Stomach (tissue), 9 donors: ENCODE results near the gene MSI2. TPM values are rescaled to one million over a fixed set of nuclear protein-coding genes. Genes with fewer than 3 reads are reported as not detected.

Experiments
- DNase-seq, 2 donors: peaks; one replicate each; pipeline versions ENCODE4 v3.0.0 to v3.0.0-alpha.2; 2013 to 2019
- H3K27ac ChIP-seq, 5 donors: fragments of 200-600 bp in 4 of 5; sonication (generic) in 4 of 5; one replicate each; pipeline ENCODE4 v1.5.1; 2013 to 2019; ENCODE audit warnings: mild to moderate bottlenecking in 1 of 5, moderate library complexity in 1 of 5
- H3K27me3 ChIP-seq, 3 donors: fragments of 200-600 bp; sonication (generic); one replicate each; pipeline ENCODE4 v1.5.1; 2017 to 2019; ENCODE audit warnings: mixed run types in 1 of 3
- H3K36me3 ChIP-seq, 4 donors: fragments of 200-600 bp; sonication (generic); 1 replicate in 3 of 4; 2 replicates in 1 of 4; pipeline ENCODE4 v1.5.1; 2016 to 2019
- H3K4me1 ChIP-seq, 4 donors: fragments of 200-600 bp; sonication (generic); one replicate each; pipeline ENCODE4 v1.5.1; 2016 to 2019
- H3K4me3 ChIP-seq, 4 donors: fragments of 200-600 bp; sonication (generic) in 3 of 4; one replicate each; pipeline ENCODE4 v1.5.1; 2016 to 2019; ENCODE audit warnings: mild to moderate bottlenecking in 1 of 4
- H3K9me3 ChIP-seq, 4 donors: fragments of 200-600 bp; sonication (generic); one replicate each; pipeline ENCODE4 v1.5.1; 2016 to 2019
- CTCF ChIP-seq, 7 experiments: fragments of 450-650 bp in 4 of 7; fragments of 200-600 bp in 3 of 7; sonication (generic) in 3 of 7; IDR thresholded peaks; one replicate each; pipeline ENCODE4 v1.5.1; 2016 to 2019; ENCODE audit warnings: antibody characterized with exemption in 7 of 7, control low read depth in 2 of 7, mild to moderate bottlenecking in 1 of 7
- EP300 ChIP-seq: sonication (generic); formaldehyde crosslinking; IDR thresholded peaks from one replicate; pipeline ENCODE4 v1.6.1; 2017; ENCODE audit warnings: antibody characterized with exemption
- POLR2A ChIP-seq, 4 donors: fragments of 450-650 bp; IDR thresholded peaks; one replicate each; pipeline ENCODE4 v1.6.1; 2016; ENCODE audit warnings: antibody characterized with exemption in 4 of 4, control low read depth in 2 of 4, mild to moderate bottlenecking in 1 of 4, moderate library complexity in 1 of 4
- POLR2AphosphoS5 ChIP-seq, 3 donors: sonication (generic); formaldehyde crosslinking; IDR thresholded peaks; one replicate each; pipeline ENCODE4 v1.6.1; 2016; ENCODE audit warnings: antibody characterized with exemption in 3 of 3
- WGBS, 5 donors: extraction: QIAGEN DNeasy Blood & Tissue Kit in 3 of 5; methylation state at CpG; one replicate each; pipeline versions ENCODE4 v1.1.5 to v1.1.7; 2013 to 2018; 5-methylcytosine and 5-hydroxymethylcytosine counted together
- intact Hi-C: fragments of 100-400 bp; cut with DNase I; formaldehyde crosslinking; loops from one replicate; pipeline ENCODE4 v1.15.1; 2023; ENCODE audit warnings: low total_unique reads
- polyA plus RNA-seq, 3 donors: library from polyadenylated mRNA; stranded (reverse); fragments of 200-250 nt; gene quantifications; one replicate each; pipeline ENCODE4 v1.2.3, GENCODE V29; 2013
- total RNA-seq, 5 donors: library from RNA; depleted of rRNA; stranded (reverse); fragments of >200 nt; gene quantifications; one replicate each; pipeline versions ENCODE4 v1.1.0 to v1.2.3, GENCODE V29; 2014 to 2016
- donor health status: healthy with polysubstance abuse.
- donor health status: Bipolar disorder and iron deficiency.
- donor health status: healthy.

MSI2 gene
- total and polyA plus RNA-seq, 8 donors: 8.3 to 72.4 (median 22.9) TPM

- Histone ChIP-seq H3K36me3 (no peaks in the 10 kb centered on the region), H3K4me3 (no peak overlapping the region), H3K4me1 (peaks cover 0 to 13% (median 0%) of the 10 kb centered on the region in 4 donors), H3K27ac (no peak overlapping the region), H3K27me3 (no peaks in the 10 kb centered on the region), H3K9me3 (no peaks in the 10 kb centered on the region)
- TF ChIP-seq POLR2AphosphoS5 (IDR thresholded peaks at IDR 0.05) (no peak), EP300 (no peak), CTCF (IDR thresholded peaks at IDR 0.05) (no peak), POLR2A (IDR thresholded peaks at IDR 0.05) (no peak)
- no peak for DNase-seq
- intact Hi-C loops: no loop called here
- 95 to 99% (median 96%) methylated on average over 3 of the region's 3 CpGs for WGBS, 5 donors
Measured at GRCh38 chr17:57246257-57246656, 10.1 kb upstream of the MSI2 start.

- 92 to 94% (median 92%) methylated on average over 6 of the region's 6 CpGs for WGBS, 5 donors
- intact Hi-C loops: no loop called here
Measured at GRCh38 chr17:57247261-57247660, 9.1 kb upstream of the MSI2 start.

GRCh38 chr17:57247913-57248312 is 8.4 kb upstream of the MSI2 start:
- H3K27me3 ChIP-seq: no peaks in the 10 kb centered on the region
- H3K27ac ChIP-seq: no peak overlapping the region
- H3K4me1 ChIP-seq: peaks cover 0 to 13% (median 0%) of the 10 kb centered on the region in 4 donors
- 65 to 74% (median 73%) methylated on average over 2 of the region's 2 CpGs for WGBS, 5 donors
- H3K4me3 ChIP-seq: no peak overlapping the region
- TF ChIP-seq CTCF (IDR thresholded peaks at IDR 0.05) (no peak), EP300 (no peak), POLR2A (IDR thresholded peaks at IDR 0.05) (no peak), POLR2AphosphoS5 (IDR thresholded peaks at IDR 0.05) (no peak)
- no peak for DNase-seq
- H3K9me3 ChIP-seq: no peaks in the 10 kb centered on the region
- intact Hi-C loops: no loop called here
- H3K36me3 ChIP-seq: no peaks in the 10 kb centered on the region

More at GRCh38 chr17:57247261-57247660, 9.1 kb upstream of the MSI2 start:
- H3K36me3 ChIP-seq: no peaks in the 10 kb centered on the region
- no peaks in the 10 kb centered on the region for H3K9me3 ChIP-seq
- H3K27me3 ChIP-seq: no peaks in the 10 kb centered on the region
- H3K27ac ChIP-seq: no peak overlapping the region
- H3K4me3 ChIP-seq: no peak overlapping the region
- DNase-seq: no peak
- H3K4me1 ChIP-seq: peaks cover 0 to 13% (median 0%) of the 10 kb centered on the region in 4 donors
- TF ChIP-seq CTCF (IDR thresholded peaks at IDR 0.05) (no peak), POLR2A (IDR thresholded peaks at IDR 0.05) (no peak), EP300 (no peak), POLR2AphosphoS5 (IDR thresholded peaks at IDR 0.05) (no peak)

GRCh38 chr17:57249520-57249919 is 6.8 kb upstream of the MSI2 start:
- Histone ChIP-seq H3K36me3 (no peaks in the 10 kb centered on the region), H3K4me1 (no peaks in the 10 kb centered on the region), H3K9me3 (no peaks in the 10 kb centered on the region), H3K27ac (no peak overlapping the region), H3K4me3 (no peak overlapping the region), H3K27me3 (no peaks in the 10 kb centered on the region)
- intact Hi-C loops: no loop called here
- no peak for TF ChIP-seq POLR2AphosphoS5 (IDR thresholded peaks at IDR 0.05)
- no peak for TF ChIP-seq EP300
- no peak for TF ChIP-seq POLR2A (IDR thresholded peaks at IDR 0.05)
- no peak for TF ChIP-seq CTCF (IDR thresholded peaks at IDR 0.05)
- 94 to 100% (median 97%) methylated on average over 1 of the region's 1 CpG for WGBS, 5 donors
- DNase-seq: no peak
